Spleen (tissue), 11 donors: ENCODE data around the gene NTRK2. TPM values are rescaled to one million over a fixed set of nuclear protein-coding genes. Genes with fewer than 3 reads are reported as not detected.

Experiments used
- DNase-seq: peaks from one replicate; pipeline ENCODE4 v3.0.0-alpha.2; 2020
- H3K27ac ChIP-seq, 8 donors: fragments of 200-600 bp; sonication (generic) in 7 of 8; 1 replicate in 4 of 8; 2 replicates in 4 of 8; pipeline versions ENCODE4 v1.5.0 to v1.8.0; 2016 to 2021; ENCODE audit warnings: inconsistent platforms in 4 of 8, mild to moderate bottlenecking in 4 of 8, moderate library complexity in 1 of 8
- H3K27me3 ChIP-seq, 7 donors: fragments of 200-600 bp; sonication (generic) in 6 of 7; replicated peaks in 1 of 7; 1 replicate in 4 of 7; 2 replicates in 3 of 7; pipeline versions ENCODE4 v1.5.0 to v1.8.0; 2016 to 2021; ENCODE audit warnings: inconsistent platforms in 3 of 7, mild to moderate bottlenecking in 1 of 7
- H3K36me3 ChIP-seq, 6 donors: fragments of 200-600 bp; sonication (generic) in 5 of 6; 1 replicate in 4 of 6; 2 replicates in 2 of 6; pipeline versions ENCODE4 v1.5.0 to v1.8.0; 2016 to 2021; ENCODE audit warnings: inconsistent platforms in 2 of 6
- H3K4me1 ChIP-seq, 6 donors: fragments of 200-600 bp; sonication (generic) in 5 of 6; 1 replicate in 3 of 6; 2 replicates in 3 of 6; pipeline versions ENCODE4 v1.5.0 to v1.8.0; 2016 to 2021; ENCODE audit warnings: inconsistent platforms in 3 of 6
- H3K4me3 ChIP-seq, 8 donors: fragments of 200-600 bp; sonication (generic) in 7 of 8; 1 replicate in 4 of 8; 2 replicates in 4 of 8; pipeline versions ENCODE4 v1.5.0 to v1.8.0; 2016 to 2021; ENCODE audit warnings: inconsistent platforms in 4 of 8, mild to moderate bottlenecking in 4 of 8, moderate library complexity in 2 of 8
- H3K9me3 ChIP-seq, 8 donors: fragments of 200-600 bp; sonication (generic) in 7 of 8; 1 replicate in 4 of 8; 2 replicates in 4 of 8; pipeline versions ENCODE4 v1.5.0 to v1.8.0; 2016 to 2021; ENCODE audit warnings: inconsistent platforms in 4 of 8
- CTCF ChIP-seq, 11 experiments: fragments of 200-600 bp in 7 of 11; fragments of 450-650 bp in 4 of 11; sonication (generic) in 4 of 11; IDR thresholded peaks in 8 of 11; conservative IDR thresholded peaks in 3 of 11; 1 replicate in 7 of 11; 2 replicates in 4 of 11; pipeline versions ENCODE4 v1.4.0 to v1.8.0; 2016 to 2021; ENCODE audit warnings: antibody characterized with exemption in 11 of 11, inconsistent platforms in 4 of 11, mild to moderate bottlenecking in 1 of 11
- POLR2A ChIP-seq, 3 donors: fragments of 450-650 bp; IDR thresholded peaks; one replicate each; pipeline ENCODE4 v1.5.1; 2017; ENCODE audit warnings: antibody characterized with exemption in 3 of 3, mild to moderate bottlenecking in 1 of 3
- POLR2AphosphoS5 ChIP-seq, 3 donors: sonication (generic); formaldehyde crosslinking; IDR thresholded peaks; one replicate each; pipeline ENCODE4 v1.5.1; 2017; ENCODE audit warnings: antibody characterized with exemption in 3 of 3
- WGBS, 5 donors: extraction: QIAGEN DNeasy Blood & Tissue Kit in 3 of 5; methylation state at CpG; one replicate each; pipeline versions ENCODE4 v1.1.5 to v1.1.7; 2013 to 2018; 5-methylcytosine and 5-hydroxymethylcytosine counted together
- intact Hi-C: fragments of 100-400 bp; cut with DNase I; formaldehyde crosslinking; loops from one replicate; pipeline ENCODE4 v1.15.0; 2023; ENCODE audit warnings: low total_unique reads
- polyA plus RNA-seq, 3 donors: library from polyadenylated mRNA; stranded (reverse); fragments of 200-250 nt; gene quantifications; one replicate each; pipeline ENCODE4 v1.2.1, GENCODE V29; 2013
- total RNA-seq, 7 donors: library from RNA; depleted of rRNA in 3 of 7; stranded (reverse); fragments of >200 nt in 3 of 7; fragmentation: NEBNext Ultra II Directional in 4 of 7; extraction: Animal tissue kit (Norgen Biotek cat#: 25700) in 4 of 7; gene quantifications; one replicate each; pipeline versions ENCODE4 v1.1.0 to v1.2.1, GENCODE V29; 2016 to 2021
- donor health status: healthy with polysubstance abuse.
- donor health status: DM: no; HTN: no; CAD: no; lungs with moderate emphysema.
- donor health status: DM: no; HTN: no; CAD: no.
- donor health status: Bipolar disorder and iron deficiency.
- donor health status: healthy.
- donor health status: DM: no; HTN: no; CAD: no.
- donor health status: DM: yes; HTN: yes; CAD: no.

NTRK2 gene
- total and polyA plus RNA-seq, 10 donors = 0.63 to 22.7 (median 8.9) TPM

- 85 to 94% (median 87%) methylated on average over 10 of the region's 10 CpGs for WGBS, 5 donors
- no peak overlapping the region for H3K27ac ChIP-seq
Measured at GRCh38 chr9:84832453-84832852, 162.9 kb downstream of the NTRK2 start.

GRCh38 chr9:84834426-84834825 lies 164.9 kb downstream of the NTRK2 start:
- Histone ChIP-seq H3K36me3 (no peaks in the 10 kb centered on the region), H3K4me1 (no peaks in the 10 kb centered on the region), H3K9me3 (no peaks in the 10 kb centered on the region), H3K4me3 (no peak overlapping the region), H3K27ac (no peak overlapping the region), H3K27me3 (no peaks in the 10 kb centered on the region)
- no peak for TF ChIP-seq POLR2AphosphoS5 (IDR thresholded peaks at IDR 0.05)
- no peak for TF ChIP-seq CTCF (IDR thresholded peaks at IDR 0.05 in 8 of 11, conservative IDR thresholded peaks at IDR 0.05 in 3 of 11)
- TF ChIP-seq POLR2A (IDR thresholded peaks at IDR 0.05) = no peak
- intact Hi-C loops = no loop called here
- no peak for DNase-seq
- 81 to 90% (median 86%) methylated on average over 4 of the region's 4 CpGs for WGBS, 5 donors

More at GRCh38 chr9:84832453-84832852, 162.9 kb downstream of the NTRK2 start:
- no peak for DNase-seq
- Histone ChIP-seq H3K4me1 (no peaks in the 10 kb centered on the region), H3K27me3 (no peaks in the 10 kb centered on the region), H3K4me3 (no peak overlapping the region), H3K9me3 (no peaks in the 10 kb centered on the region), H3K36me3 (no peaks in the 10 kb centered on the region)
- TF ChIP-seq CTCF (IDR thresholded peaks at IDR 0.05 in 8 of 11, conservative IDR thresholded peaks at IDR 0.05 in 3 of 11) (no peak), POLR2AphosphoS5 (IDR thresholded peaks at IDR 0.05) (no peak), POLR2A (IDR thresholded peaks at IDR 0.05) (no peak)
- intact Hi-C loops = no loop called here

- Histone ChIP-seq H3K27ac (no peak overlapping the region), H3K36me3 (no peaks in the 10 kb centered on the region), H3K27me3 (no peaks in the 10 kb centered on the region), H3K9me3 (no peaks in the 10 kb centered on the region), H3K4me1 (no peaks in the 10 kb centered on the region), H3K4me3 (no peak overlapping the region)
- intact Hi-C loops = no loop called here
- TF ChIP-seq CTCF (IDR thresholded peaks at IDR 0.05 in 8 of 11, conservative IDR thresholded peaks at IDR 0.05 in 3 of 11) = no peak
- no peak for TF ChIP-seq POLR2AphosphoS5 (IDR thresholded peaks at IDR 0.05)
- no peak for TF ChIP-seq POLR2A (IDR thresholded peaks at IDR 0.05)
- WGBS, 5 donors = 70 to 82% (median 72%) methylated on average over 5 of the region's 5 CpGs
- no peak for DNase-seq
Measured at GRCh38 chr9:84835745-84836144, 166.2 kb downstream of the NTRK2 start.

GRCh38 chr9:84838879-84839278 lies 169.3 kb downstream of the NTRK2 start:
- Histone ChIP-seq H3K27me3 (no peaks in the 10 kb centered on the region), H3K36me3 (no peaks in the 10 kb centered on the region), H3K4me3 (no peak overlapping the region), H3K27ac (no peak overlapping the region), H3K4me1 (no peaks in the 10 kb centered on the region), H3K9me3 (no peaks in the 10 kb centered on the region)
- TF ChIP-seq POLR2A (IDR thresholded peaks at IDR 0.05) = no peak
- no peak for TF ChIP-seq POLR2AphosphoS5 (IDR thresholded peaks at IDR 0.05)
- TF ChIP-seq CTCF (IDR thresholded peaks at IDR 0.05 in 8 of 11, conservative IDR thresholded peaks at IDR 0.05 in 3 of 11) = no peak
- 41 to 65% (median 50%) methylated on average over 1 of the region's 1 CpG for WGBS, 5 donors
- DNase-seq = no peak
- intact Hi-C loops = no loop called here
